ENCODE results near the gene SGTB.

Gene SGTB, protein sequence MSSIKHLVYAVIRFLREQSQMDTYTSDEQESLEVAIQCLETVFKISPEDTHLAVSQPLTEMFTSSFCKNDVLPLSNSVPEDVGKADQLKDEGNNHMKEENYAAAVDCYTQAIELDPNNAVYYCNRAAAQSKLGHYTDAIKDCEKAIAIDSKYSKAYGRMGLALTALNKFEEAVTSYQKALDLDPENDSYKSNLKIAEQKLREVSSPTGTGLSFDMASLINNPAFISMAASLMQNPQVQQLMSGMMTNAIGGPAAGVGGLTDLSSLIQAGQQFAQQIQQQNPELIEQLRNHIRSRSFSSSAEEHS

DNA sequence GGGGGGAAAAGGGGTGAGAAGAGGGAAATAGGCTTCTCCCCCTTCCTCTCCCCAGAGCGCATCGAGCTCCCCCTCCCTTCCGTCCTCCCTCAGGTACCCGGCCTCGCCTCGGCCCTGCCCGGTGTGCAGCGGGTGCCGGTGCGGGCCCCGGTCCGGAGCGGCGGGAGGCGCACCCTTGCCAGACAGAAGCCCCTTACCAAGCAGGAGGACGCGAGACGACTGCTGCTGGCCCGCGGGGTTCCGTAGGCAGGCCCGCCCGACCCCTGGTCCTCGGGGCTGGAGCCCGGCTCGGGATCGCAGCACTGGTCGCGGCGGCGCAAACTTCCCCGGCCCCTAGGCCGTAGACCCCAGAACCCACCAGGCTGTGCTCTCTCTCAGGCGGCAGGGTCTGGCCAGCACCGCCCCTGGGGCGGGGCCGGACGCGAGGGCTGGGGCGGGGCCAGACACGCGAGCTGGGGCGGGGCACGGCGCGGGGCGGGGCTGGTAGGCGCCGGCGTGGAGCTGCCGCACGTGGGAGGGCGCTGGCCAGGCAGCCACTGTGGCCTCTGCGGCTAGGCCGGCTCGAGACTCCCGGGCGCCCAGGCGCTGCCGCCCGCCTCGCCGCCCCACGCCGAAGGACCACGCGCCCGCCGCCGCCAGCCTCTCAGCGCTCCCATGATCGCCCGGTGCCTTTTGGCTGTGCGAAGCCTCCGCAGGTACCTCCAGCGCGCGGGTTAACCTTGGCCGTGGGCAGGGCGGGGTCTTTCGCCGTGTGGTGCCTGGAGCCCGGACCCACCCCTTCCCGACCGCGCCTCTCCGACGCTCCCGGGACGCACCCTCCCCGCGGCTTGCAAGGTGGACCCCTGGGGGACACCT lies at the start of gene SGTB, which contains the start of gene NLN:
TSS of gene SGTB (minus strand) at position 390 of the 855 bp plus-strand sequence. CDS start 1,302 bp downstream, outside the sequence.
TSS of gene NLN (plus strand) at position 486 of the 855 bp plus-strand sequence. CDS start at position 655, 169 bp downstream.
- peak; percentile 81 for DNase-seq (ENCODE audit: low read depth)

DNA sequence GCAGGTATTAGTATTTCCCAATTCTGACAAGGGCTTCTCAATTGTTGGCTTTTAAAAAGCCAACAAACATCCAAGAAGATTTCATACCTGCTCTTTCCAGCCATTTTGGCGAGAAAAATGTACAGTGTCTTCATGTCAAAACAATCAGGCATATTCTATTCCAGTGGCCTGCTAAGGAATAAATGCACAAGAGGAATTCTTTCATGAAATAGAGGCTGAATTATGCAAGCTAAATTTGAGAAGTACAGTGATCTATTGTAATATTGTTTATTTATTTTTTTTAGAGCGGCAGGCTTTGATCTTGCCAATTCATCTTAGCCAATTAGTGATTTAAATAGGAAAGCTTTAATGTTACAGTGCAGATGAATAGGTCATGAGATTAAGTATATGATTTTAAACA lies 49.4 kb upstream of the SGTB start:
- no peak for DNase-seq (ENCODE audit: low read depth)

DNA sequence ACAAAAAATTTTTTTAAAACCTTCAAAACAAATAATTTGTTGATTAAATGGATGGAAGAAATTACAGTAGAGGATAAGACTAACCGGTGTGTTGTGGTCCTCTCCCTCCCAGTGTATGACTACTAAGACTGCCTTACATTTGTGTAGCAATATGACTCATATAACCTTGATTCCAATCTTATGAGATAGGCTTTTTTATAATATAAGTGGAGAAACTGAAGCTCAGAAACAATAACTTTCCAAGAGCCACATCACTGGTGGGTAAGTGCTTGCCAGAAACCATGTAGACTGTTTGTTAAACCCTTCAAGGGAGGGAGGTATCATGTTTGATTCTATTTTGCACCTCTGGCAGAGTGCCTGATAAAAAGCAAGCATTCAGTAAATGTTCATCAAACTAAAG lies 47.6 kb upstream of the SGTB start:
- DNase-seq (ENCODE audit: low read depth): no peak

DNA sequence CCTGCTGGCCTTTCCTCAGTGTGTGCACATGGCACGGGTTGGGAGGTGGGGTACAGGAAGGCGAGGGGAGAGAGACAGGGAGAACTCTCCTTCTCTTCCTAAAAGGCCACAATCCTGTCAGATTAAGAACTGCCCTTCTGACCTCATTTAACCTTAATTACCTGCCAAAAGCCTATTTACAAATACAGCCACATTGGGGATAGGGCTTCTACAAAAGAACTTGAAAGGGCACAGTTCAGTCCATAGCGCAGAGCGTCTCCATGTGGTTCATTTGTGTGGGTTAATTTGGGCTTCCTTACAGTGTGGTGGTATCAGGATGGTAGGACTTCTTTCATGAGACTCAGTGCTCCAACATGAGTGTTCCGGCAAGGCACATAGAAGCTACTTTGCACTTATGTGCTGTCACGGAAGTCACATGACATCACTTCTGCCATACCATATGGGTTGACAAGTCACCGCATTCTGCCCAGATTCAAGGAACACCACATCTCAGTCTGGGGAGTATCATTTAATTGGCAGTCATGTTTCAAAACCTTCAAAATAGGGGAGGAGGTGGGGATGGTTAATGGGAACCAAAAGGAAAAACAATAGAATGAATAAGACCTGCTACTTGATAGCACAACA lies 46.9 kb upstream of the SGTB start:
- DNase-seq (ENCODE audit: low read depth): no peak

DNA sequence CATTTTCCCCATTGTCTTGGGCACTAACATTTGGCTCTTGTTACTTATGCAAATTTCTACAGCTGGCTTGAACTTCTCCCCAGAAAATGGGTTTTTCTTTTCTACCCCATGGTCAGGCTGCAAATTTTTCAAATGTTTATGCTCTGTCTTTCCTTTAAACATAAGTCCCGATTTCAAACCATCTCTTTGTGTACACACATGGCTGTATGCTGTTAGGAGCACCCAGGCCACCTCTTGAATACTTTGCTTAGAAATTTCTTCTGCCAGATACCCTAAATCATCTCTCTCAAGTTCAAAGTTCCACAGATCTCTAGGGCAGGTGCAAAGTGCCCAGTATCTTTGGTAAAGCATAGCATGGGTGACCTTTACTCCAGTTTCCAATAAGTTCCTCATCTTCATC lies 45.7 kb upstream of the SGTB start:
- DNase-seq (ENCODE audit: low read depth): no peak

DNA sequence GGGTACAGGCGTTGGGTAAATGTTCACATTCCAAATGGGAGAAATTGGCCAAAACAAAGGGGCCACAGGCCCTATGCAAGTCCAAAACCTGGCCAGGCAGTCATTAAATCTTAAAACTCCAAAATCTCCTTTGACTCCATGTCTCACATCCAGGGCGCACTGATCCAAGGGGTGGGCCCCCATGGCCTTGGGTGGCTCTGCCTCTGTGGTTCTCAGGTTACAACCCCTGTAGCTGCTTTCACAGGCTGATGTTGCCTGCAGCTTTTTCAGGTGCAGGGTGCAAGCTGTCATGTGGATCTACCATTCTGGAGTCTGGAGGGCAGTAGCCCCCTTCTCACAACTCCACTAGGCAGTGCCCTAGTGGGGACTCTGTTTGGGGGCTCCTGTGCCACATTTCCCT lies 44.9 kb upstream of the SGTB start:
- DNase-seq (ENCODE audit: low read depth): no peak

DNA sequence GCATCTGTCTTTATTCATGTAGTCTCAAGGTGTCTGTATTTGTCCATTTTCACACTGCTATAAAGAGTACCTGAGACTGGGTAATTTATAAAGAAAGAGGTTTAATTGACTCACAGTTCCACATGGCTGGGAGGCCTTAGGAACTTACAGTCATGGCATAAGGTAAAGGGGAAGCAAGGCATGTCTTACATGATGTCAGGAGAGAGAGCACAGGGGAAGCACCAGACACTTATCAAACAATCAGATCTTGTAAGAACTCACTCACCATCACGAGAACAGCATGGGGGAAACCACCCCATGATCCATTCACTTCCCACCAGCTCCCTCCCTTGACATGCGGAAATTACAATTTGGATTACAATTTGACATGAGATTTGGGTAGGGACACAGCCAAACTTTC lies 44.3 kb upstream of the SGTB start:
- DNase-seq (ENCODE audit: low read depth): no peak

DNA sequence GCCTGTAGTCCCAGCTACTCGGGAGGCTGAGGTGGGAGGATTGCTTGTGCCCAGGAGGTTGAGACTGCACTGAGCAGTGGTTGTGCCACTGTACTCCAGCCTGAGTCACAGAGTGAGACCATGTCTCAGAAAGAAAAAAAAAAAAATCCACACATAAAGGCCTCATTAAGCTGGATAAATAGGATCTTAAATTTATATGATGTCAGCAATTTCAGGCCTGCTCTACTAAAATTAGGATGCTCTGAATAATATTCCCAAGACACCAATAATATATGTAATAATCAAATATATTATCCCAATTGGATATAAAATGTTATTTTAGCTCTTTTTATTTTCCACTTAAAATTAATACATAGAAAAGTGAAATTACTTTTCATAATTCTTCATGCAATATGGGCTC lies 43.7 kb upstream of the SGTB start:
- no peak for DNase-seq (ENCODE audit: low read depth)

DNA sequence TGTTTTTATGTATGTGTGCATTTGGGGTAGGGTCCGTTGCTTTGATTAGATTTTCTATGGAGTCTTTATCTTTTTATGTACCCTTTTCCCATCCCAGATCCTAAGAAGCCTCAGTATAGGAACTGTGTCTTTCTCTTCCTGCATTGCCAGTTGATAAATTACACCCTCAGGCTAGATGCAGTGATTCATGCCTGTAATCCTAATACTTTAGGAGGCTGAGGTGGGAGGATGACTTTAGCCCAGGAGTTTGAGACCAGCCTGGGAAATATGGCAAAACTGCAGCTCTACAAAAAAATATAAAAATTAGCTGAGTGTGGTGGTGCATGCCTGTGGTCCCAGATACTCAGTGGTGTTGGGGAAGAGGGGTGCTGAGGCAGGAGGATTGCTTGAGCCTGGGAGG lies 40.3 kb upstream of the SGTB start:
- no peak for DNase-seq (ENCODE audit: low read depth)

DNA sequence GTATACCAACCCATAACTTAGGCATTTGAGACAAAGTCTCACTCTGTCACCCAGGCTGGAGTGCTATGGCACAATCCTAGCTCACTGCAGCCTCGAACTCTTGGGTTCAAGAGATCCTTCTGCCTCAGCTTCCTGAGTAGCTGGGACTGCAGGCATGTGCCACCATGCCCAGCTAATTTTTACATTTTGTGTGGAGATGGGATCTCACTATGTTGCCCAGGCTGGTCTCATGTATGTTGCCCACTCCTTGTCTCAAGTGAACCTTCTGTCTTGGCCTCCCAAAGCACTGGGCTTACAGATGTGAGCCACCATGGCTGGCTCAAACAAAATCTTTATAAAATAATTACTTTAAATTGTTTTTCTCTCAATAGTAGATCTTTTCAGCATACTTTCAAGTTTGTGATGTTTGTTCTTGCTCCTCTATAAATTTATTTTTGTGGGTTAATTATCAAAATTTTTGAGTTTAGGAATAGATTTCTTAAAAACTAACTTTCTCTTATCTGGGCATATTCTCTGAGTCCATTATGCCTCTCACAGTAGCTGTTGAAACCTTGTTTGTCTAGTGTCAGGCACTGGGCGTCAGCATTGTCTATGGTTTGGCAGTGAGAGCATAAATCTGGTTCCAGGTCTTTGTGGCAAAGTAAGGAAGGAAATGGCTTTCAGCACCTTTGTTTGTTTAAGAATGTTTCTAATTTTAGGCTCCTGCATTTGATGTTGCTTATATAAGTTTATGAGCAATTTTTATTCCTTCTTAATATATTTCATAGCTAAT lies 38.8 kb upstream of the SGTB start:
- DNase-seq (ENCODE audit: low read depth): no peak

DNA sequence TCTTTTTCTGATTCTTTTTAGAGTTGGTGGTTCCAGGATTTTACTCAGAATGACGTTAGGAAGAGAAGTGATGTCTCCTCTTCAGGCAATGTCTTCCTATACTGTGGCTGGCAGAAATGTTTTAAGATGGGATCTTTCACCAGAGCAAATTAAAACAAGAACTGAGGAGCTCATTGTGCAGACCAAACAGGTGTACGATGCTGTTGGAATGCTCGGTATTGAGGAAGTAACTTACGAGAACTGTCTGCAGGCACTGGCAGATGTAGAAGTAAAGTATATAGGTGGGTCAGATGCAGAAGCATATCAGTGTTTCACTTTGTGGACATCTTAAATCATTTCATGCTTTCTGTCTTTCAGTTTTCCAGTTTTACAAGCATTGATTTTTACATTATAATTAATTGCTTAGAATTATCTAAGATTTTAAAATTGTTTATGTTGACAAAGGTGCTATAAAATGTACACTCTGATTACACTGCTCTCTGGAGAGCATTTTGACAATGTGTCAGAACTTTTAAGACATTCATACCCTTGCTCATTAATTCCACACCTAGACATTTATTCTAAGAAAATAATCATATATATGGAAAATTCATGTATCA lies 36.7 kb upstream of the SGTB start:
- no peak for DNase-seq (ENCODE audit: low read depth)

DNA sequence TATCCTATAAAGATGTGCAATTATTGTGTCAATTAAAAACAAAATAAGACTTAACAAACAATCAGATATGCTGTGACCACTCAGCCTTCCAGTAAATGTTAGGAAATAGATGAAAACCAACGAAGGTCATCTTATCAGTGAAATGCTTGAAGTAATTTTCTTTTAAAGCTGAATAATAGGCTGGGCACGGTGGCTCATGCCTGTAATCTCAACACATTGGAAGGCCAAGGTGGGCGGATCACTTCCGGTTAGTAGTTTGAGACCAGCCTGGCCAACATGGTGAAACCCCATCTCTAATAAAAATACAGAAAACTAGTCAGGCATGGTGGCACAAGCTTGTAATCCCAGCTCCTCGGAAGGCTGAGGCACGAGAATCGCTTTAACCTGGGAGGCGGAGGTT lies 31.3 kb upstream of the SGTB start:
- no peak for DNase-seq (ENCODE audit: low read depth)

DNA sequence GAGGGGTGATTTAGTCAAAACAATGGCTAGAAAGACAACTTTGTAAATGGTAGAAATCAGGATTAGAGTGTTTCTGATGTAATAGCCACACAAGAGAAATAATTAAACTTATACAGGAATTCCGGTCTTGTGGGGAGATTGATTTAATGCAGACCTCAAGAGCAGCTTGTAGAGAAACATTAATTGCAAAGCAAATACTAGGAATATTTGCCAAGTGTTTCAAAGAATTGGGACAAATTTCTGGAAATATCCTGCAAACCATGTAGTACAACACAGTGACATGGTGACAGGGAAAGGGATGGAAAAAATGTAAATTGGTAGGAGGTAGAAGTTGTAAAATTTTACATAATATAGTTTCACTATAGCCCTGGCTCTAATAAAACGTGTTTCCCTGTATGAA lies 29.0 kb upstream of the SGTB start:
- DNase-seq (ENCODE audit: low read depth): no peak

DNA sequence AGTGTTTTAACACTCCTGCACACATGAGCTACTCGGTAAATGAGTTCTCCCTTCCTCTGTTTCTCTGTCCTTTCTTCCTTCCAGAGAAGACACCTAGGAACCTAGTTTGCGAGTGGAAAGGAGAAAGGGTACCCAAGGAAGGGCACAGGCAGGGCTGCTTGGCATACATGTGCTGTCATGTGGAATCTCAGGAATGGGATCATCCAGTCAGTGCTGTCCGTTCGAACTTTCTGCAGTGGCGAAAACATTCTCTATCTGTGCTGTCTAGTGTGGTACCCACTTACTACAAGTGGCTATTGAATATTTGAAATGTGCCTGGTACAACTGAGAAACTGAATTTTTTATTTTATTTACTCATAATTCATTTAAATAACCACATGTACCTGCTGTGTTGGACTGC lies 28.0 kb upstream of the SGTB start:
- DNase-seq (ENCODE audit: low read depth): no peak

DNA sequence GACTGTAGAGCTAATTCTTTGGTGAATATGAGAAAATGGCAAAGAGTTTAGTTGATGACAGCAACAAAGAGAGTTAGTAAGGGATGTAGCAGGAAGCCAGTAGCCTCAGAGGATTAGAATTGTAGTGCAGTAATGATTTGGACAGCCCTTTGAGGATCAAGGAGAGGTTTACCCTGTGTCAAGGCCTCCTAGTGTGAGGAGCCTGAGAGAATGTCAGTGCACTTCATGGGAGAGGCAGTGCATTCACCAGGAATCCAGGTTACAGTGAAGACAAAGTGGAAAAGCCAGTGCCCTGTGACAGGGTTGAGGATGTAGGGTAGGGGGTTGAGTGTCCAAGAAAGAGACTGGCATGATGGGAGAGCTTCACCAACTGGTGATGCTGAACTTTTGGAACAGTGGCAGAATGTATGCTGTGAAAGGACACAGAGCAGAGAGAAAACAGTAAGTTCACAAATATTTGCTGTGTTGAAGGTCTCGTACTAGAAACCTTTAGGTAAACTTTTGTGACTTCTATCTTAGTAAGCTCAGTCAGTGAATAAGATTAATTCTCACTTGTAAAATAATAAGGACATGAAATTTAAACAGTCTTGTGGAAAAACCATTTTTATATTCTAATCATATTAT lies 27.4 kb upstream of the SGTB start:
- DNase-seq (ENCODE audit: low read depth): no peak

DNA sequence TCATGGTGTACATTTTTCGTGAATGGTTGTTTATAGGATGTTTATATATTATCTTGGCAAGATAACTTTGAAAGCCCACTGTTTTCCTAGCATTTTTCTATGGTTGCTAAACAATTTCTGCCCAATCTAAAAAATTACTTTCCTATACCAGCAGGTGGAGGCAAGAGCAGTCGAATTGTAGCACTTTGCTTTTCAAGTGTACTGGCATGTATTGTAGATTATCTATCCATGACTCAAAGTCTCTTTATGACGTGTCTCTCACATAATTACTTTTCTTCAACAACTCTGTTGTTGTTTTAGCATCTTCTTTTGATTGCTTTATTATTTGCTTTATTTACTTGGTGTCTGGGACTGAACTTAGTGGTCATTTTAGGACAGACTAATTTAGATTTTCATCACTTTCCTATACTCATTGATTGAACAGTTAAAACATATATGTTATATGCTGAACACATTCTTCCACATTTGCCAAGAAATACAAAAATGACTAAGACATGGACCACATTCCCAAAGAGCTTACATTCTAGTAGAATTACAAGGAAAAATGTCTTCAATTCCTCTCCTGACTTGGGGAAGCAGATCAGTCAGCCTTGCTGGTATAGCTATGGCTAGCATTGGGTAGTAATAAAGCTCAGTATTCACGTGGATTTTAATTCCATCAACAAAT lies 20.8 kb upstream of the SGTB start:
- DNase-seq (ENCODE audit: low read depth): no peak

DNA sequence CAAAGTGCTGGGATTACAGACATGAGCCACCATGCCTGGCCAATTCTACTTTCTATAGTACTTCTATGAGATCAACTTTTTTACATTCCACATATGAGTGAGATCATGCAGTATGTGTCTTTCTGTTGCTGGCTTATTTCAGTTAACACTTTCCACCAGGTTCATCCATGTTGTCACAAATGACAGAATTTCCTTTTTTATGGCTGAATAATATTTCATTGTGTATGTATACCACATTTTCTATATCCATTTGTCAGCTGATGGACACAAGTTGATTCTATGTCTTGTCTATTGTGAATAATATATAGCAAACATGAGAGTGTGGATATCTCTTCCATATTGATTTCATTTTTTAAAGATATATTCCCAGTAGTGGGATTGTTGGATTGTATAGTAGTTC lies 17.3 kb upstream of the SGTB start:
- DNase-seq (ENCODE audit: low read depth): no peak

DNA sequence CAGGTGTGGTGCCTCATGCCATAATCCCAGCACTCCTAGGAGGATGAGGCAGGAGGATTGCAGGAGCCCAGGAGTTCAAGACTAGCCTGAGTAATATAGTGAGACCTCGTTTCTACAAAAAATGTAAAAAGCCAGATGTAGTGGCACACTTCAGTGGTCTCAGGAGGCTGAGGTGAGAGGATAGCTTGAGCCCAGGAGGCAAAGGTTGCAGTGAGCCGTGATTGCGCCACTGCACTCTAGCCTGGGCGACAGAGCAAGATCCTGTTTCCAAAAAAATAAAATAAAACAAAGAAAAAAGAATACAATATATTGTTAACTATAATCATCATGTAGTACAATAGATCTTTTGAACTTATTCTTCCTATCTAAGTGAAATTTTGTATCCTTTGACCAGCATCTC lies 16.4 kb upstream of the SGTB start:
- DNase-seq (ENCODE audit: low read depth): no peak

DNA sequence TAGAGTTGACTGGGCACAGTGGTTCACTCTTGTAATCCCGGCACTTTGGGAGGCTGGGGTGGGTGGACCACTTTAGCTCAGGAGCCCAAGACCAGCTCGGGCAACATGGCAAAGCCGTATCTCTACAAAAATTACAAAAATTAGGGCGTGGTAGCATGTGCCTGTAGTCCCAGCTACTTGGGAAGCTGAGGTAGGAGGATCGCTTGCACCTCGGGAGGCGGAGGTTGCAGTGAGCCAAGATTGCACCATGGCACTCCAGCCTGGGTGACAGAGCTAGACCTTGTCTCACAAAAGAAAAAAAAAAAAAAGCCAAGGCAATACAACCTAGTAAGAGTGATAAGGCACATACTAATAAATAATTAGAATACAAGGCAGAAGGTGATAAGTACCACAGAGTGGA lies 15.9 kb upstream of the SGTB start:
- DNase-seq (ENCODE audit: low read depth): no peak

DNA sequence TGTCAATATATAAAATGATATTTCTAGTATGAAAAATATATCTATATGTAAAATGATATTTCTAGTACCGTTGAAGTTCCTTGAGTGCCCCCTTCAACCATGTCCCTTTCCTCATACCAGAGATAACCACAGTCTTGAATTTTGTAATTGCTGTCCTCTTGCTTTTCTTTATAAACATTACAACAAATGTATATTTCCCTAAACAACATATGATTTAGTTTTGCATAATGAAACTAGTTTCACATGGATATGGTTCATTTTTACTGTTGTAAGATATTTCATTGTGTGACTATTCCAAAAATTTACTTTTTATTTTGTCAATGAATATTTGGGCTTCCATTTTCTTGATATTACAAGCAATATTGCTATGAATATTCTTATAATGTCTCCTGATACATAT lies 14.1 kb upstream of the SGTB start:
- no peak for DNase-seq (ENCODE audit: low read depth)

DNA sequence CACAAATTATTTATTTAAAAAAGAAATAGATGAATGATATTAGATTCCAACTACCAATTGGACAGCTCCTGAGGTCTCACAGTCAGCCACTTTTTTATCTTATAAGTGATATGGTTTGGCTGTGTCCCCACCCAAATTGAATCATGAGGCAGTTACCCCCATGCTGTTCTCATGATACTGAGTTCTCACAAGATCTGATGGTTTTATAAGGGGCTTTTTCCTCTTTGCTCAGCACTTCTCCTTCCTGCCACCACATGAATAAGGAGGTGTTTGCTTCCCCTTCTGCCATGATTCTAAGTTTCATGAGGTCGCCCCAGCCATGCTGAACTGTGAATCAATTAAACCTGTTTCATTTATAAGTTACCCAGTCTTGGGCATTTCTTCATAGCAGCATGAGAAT lies 13.0 kb upstream of the SGTB start:
- DNase-seq (ENCODE audit: low read depth): no peak
